Spleen (tissue), 13 donors: ENCODE data around the gene MLC1. TPM values are rescaled to one million over a fixed set of nuclear protein-coding genes. Genes with fewer than 3 reads are reported as not detected.

Experiments used
- DNase-seq: peaks from one replicate; pipeline ENCODE4 v3.0.0-alpha.2; 2020
- H3K27ac ChIP-seq, 8 donors: fragments of 200-600 bp; sonication (generic) in 7 of 8; 1 replicate in 4 of 8; 2 replicates in 4 of 8; pipeline versions ENCODE4 v1.5.0 to v1.8.0; 2016 to 2021; ENCODE audit warnings: inconsistent platforms in 4 of 8, mild to moderate bottlenecking in 4 of 8, moderate library complexity in 1 of 8
- H3K27me3 ChIP-seq, 7 donors: fragments of 200-600 bp; sonication (generic) in 6 of 7; replicated peaks in 1 of 7; 1 replicate in 4 of 7; 2 replicates in 3 of 7; pipeline versions ENCODE4 v1.5.0 to v1.8.0; 2016 to 2021; ENCODE audit warnings: inconsistent platforms in 3 of 7, mild to moderate bottlenecking in 1 of 7
- H3K36me3 ChIP-seq, 6 donors: fragments of 200-600 bp; sonication (generic) in 5 of 6; 1 replicate in 4 of 6; 2 replicates in 2 of 6; pipeline versions ENCODE4 v1.5.0 to v1.8.0; 2016 to 2021; ENCODE audit warnings: inconsistent platforms in 2 of 6
- H3K4me1 ChIP-seq, 6 donors: fragments of 200-600 bp; sonication (generic) in 5 of 6; 1 replicate in 3 of 6; 2 replicates in 3 of 6; pipeline versions ENCODE4 v1.5.0 to v1.8.0; 2016 to 2021; ENCODE audit warnings: inconsistent platforms in 3 of 6
- H3K4me3 ChIP-seq, 8 donors: fragments of 200-600 bp; sonication (generic) in 7 of 8; 1 replicate in 4 of 8; 2 replicates in 4 of 8; pipeline versions ENCODE4 v1.5.0 to v1.8.0; 2016 to 2021; ENCODE audit warnings: inconsistent platforms in 4 of 8, mild to moderate bottlenecking in 4 of 8, moderate library complexity in 2 of 8
- H3K9me3 ChIP-seq, 8 donors: fragments of 200-600 bp; sonication (generic) in 7 of 8; 1 replicate in 4 of 8; 2 replicates in 4 of 8; pipeline versions ENCODE4 v1.5.0 to v1.8.0; 2016 to 2021; ENCODE audit warnings: inconsistent platforms in 4 of 8
- POLR2A ChIP-seq, 3 donors: fragments of 450-650 bp; IDR thresholded peaks; one replicate each; pipeline ENCODE4 v1.5.1; 2017; ENCODE audit warnings: antibody characterized with exemption in 3 of 3, mild to moderate bottlenecking in 1 of 3
- POLR2AphosphoS5 ChIP-seq, 3 donors: sonication (generic); formaldehyde crosslinking; IDR thresholded peaks; one replicate each; pipeline ENCODE4 v1.5.1; 2017; ENCODE audit warnings: antibody characterized with exemption in 3 of 3
- WGBS, 5 donors: extraction: QIAGEN DNeasy Blood & Tissue Kit in 3 of 5; methylation state at CpG; one replicate each; pipeline versions ENCODE4 v1.1.5 to v1.1.7; 2013 to 2018; 5-methylcytosine and 5-hydroxymethylcytosine counted together
- intact Hi-C: fragments of 100-400 bp; cut with DNase I; formaldehyde crosslinking; loops from one replicate; pipeline ENCODE4 v1.15.0; 2023; ENCODE audit warnings: low total_unique reads
- long read RNA-seq, 2 donors: transcript quantifications; one replicate each; lab custom pipeline, GENCODE V29; 2026
- polyA plus RNA-seq, 3 donors: library from polyadenylated mRNA; stranded (reverse); fragments of 200-250 nt; gene quantifications; one replicate each; pipeline ENCODE4 v1.2.1, GENCODE V29; 2013
- total RNA-seq, 7 donors: library from RNA; depleted of rRNA in 3 of 7; stranded (reverse); fragments of >200 nt in 3 of 7; fragmentation: NEBNext Ultra II Directional in 4 of 7; extraction: Animal tissue kit (Norgen Biotek cat#: 25700) in 4 of 7; gene quantifications; one replicate each; pipeline versions ENCODE4 v1.1.0 to v1.2.1, GENCODE V29; 2016 to 2021
- TF ChIP-seq, protein P1 (sequence below), 11 experiments: fragments of 200-600 bp in 7 of 11; fragments of 450-650 bp in 4 of 11; sonication (generic) in 4 of 11; IDR thresholded peaks in 8 of 11; conservative IDR thresholded peaks in 3 of 11; 1 replicate in 7 of 11; 2 replicates in 4 of 11; pipeline versions ENCODE4 v1.4.0 to v1.8.0; 2016 to 2021; ENCODE audit warnings: antibody characterized with exemption in 11 of 11, inconsistent platforms in 4 of 11, mild to moderate bottlenecking in 1 of 11
- donor health status: healthy with polysubstance abuse.
- donor health status: DM: no; HTN: no; CAD: no; lungs with moderate emphysema.
- donor health status: DM: no; HTN: no; CAD: no.
- donor health status: Bipolar disorder and iron deficiency.
- donor health status: healthy.
- donor health status: DM: no; HTN: no; CAD: no.
- donor health status: DM: yes; HTN: yes; CAD: no.

MLC1 gene
- total RNA-seq (1 to 10 TPM; 1.2 to 4.4 (median 1.9) TPM), polyA plus RNA-seq (under 1 TPM; 0.17 to 0.74 (median 0.39) TPM)
- long read RNA-seq, donor 1, partial matches to known transcripts: 0 of 1 reads
- long read RNA-seq, donor 1, other reads (novel, unspliced or antisense): 0 of 1 reads
- long read RNA-seq, donor 2: 0 reads

GRCh38 chr22:50085211-50085972 is at the start of gene MLC1:
Gene MLC1 (minus strand): TSS chr22:50085426. CDS start chr22:50084902, 524 bp downstream.
- peaks cover 0 to 14% (median 0%) of the 10 kb centered on the region in 6 donors for H3K4me1 ChIP-seq
- H3K27ac ChIP-seq: peak within 1 kb of the TSS in 1 of 8 donors; percentile 22
- no peaks in the 10 kb centered on the region for H3K36me3 ChIP-seq
- peaks cover 0 to 68% (median 7%) of the 10 kb centered on the region in 7 donors for H3K27me3 ChIP-seq
- TF ChIP-seq POLR2AphosphoS5 (IDR thresholded peaks at IDR 0.05) (no peak), POLR2A (IDR thresholded peaks at IDR 0.05) (no peak)
- TF ChIP-seq, protein P1, sequence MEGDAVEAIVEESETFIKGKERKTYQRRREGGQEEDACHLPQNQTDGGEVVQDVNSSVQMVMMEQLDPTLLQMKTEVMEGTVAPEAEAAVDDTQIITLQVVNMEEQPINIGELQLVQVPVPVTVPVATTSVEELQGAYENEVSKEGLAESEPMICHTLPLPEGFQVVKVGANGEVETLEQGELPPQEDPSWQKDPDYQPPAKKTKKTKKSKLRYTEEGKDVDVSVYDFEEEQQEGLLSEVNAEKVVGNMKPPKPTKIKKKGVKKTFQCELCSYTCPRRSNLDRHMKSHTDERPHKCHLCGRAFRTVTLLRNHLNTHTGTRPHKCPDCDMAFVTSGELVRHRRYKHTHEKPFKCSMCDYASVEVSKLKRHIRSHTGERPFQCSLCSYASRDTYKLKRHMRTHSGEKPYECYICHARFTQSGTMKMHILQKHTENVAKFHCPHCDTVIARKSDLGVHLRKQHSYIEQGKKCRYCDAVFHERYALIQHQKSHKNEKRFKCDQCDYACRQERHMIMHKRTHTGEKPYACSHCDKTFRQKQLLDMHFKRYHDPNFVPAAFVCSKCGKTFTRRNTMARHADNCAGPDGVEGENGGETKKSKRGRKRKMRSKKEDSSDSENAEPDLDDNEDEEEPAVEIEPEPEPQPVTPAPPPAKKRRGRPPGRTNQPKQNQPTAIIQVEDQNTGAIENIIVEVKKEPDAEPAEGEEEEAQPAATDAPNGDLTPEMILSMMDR (IDR thresholded peaks at IDR 0.05 in 8 of 11, conservative IDR thresholded peaks at IDR 0.05 in 3 of 11): no peak
- peak within 1 kb of the TSS in 2 of 8 donors; percentile 10 to 11 for H3K4me3 ChIP-seq
- 8 to 20% (median 14%) methylated on average over 28 to 29 of the region's 29 CpGs for WGBS, 5 donors
- intact Hi-C loops: no loop called here
- peaks cover 0 to 28% (median 7%) of the 10 kb centered on the region in 8 donors for H3K9me3 ChIP-seq
- DNase-seq: peak; percentile 71

DNA sequence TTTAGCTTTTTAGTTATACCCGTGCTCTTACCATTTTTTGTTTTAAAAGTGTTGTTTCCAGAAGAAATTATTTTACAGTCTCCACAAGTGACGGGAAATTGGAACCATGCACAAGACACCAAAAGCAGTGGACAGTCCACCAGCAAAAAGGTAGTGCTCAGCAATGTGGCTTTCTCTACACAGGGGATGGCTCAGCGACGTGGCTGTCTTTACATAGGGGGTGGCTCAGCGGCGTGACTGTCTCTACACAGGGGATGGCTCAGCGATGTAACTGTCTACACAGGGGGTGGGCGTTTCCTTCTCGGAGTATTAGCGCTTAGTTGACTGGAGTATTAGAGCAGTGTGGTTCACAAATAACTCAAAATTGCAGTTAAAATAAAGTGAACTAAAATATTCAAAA is 49.3 kb upstream of the MLC1 start:
- no peak overlapping the region for H3K4me3 ChIP-seq
- 82 to 89% (median 84%) methylated on average over 10 of the region's 10 CpGs for WGBS, 5 donors
- H3K27ac ChIP-seq: no peak overlapping the region
- peaks cover 0 to 19% (median 3%) of the 10 kb centered on the region in 7 donors for H3K27me3 ChIP-seq
- intact Hi-C loops: no loop called here
- DNase-seq: no peak
- no peaks in the 10 kb centered on the region for H3K9me3 ChIP-seq
- TF ChIP-seq POLR2A (IDR thresholded peaks at IDR 0.05) (no peak), POLR2AphosphoS5 (IDR thresholded peaks at IDR 0.05) (no peak)
- TF ChIP-seq, protein P1 (IDR thresholded peaks at IDR 0.05 in 8 of 11, conservative IDR thresholded peaks at IDR 0.05 in 3 of 11): no peak
- H3K36me3 ChIP-seq: no peaks in the 10 kb centered on the region
- H3K4me1 ChIP-seq: no peaks in the 10 kb centered on the region

- Histone ChIP-seq H3K4me1 (no peaks in the 10 kb centered on the region), H3K36me3 (no peaks in the 10 kb centered on the region), H3K27me3 (peaks cover 0 to 28% (median 5%) of the 10 kb centered on the region in 7 donors), H3K27ac (no peak overlapping the region), H3K4me3 (no peak overlapping the region), H3K9me3 (no peaks in the 10 kb centered on the region)
- no peak for DNase-seq
- intact Hi-C loops: no loop called here
- 77 to 95% (median 84%) methylated on average over 4 of the region's 4 CpGs for WGBS, 5 donors
- TF ChIP-seq POLR2AphosphoS5 (IDR thresholded peaks at IDR 0.05): no peak
- TF ChIP-seq, protein P1 (IDR thresholded peaks at IDR 0.05 in 8 of 11, conservative IDR thresholded peaks at IDR 0.05 in 3 of 11): no peak
- TF ChIP-seq POLR2A (IDR thresholded peaks at IDR 0.05): no peak
These were observed 46.7 kb upstream of the MLC1 start for GRCh38 chr22:50131894-50132293.

DNA sequence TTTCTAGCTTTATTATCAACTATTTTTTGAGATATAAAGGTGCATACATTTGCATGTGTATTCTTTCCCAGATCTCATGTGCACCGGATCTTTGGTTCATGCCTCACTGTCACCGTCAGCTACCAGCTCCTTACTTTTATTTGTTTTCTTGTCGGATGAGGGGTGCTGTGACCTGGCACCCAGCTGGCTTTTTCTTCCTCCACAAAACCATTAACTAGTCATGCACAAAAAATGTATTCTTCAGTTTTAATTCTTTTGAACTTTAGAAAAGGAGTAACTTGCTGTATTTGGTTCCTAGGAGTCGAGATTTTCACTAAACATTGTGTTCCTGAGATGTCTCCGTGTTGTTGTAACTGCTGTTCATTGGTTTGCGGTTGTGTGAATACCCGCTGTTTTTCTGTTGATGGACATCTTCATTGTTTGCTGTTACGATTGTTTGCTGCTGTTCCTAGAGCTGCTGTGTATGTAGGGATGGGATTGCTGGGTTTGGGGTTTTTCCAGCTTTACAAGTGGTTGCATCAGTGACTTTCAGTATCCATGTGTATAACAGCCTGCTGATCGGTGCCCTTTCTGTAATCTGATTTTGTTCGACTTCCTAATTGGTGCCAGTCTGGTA is 44.0 kb upstream of the MLC1 start:
- Histone ChIP-seq H3K27ac (no peak overlapping the region), H3K9me3 (peaks cover 0 to 7% (median 2%) of the 10 kb centered on the region in 8 donors), H3K27me3 (peaks cover 0 to 28% (median 3%) of the 10 kb centered on the region in 7 donors), H3K36me3 (no peaks in the 10 kb centered on the region), H3K4me3 (no peak overlapping the region), H3K4me1 (no peaks in the 10 kb centered on the region)
- TF ChIP-seq POLR2A (IDR thresholded peaks at IDR 0.05) (no peak), POLR2AphosphoS5 (IDR thresholded peaks at IDR 0.05) (no peak)
- TF ChIP-seq, protein P1 (IDR thresholded peaks at IDR 0.05 in 8 of 11, conservative IDR thresholded peaks at IDR 0.05 in 3 of 11): no peak
- 81 to 96% (median 89%) methylated on average over 10 of the region's 10 CpGs for WGBS, 5 donors
- intact Hi-C loops: no loop called here
- DNase-seq: no peak
